Brain pericyte (primary cell): ENCODE data around the gene TC2N.
"Not testable (repeated sequence)": the region's sequence is repeated elsewhere in the genome, so short reads cannot be mapped to it uniquely, and the experiment has no call there.

Source experiments
- DNase-seq: peaks from one replicate; pipeline ENCODE4 v3.0.0-alpha.2; 2012; ENCODE audit warnings: low read depth, low spot score

TC2N gene

DNA sequence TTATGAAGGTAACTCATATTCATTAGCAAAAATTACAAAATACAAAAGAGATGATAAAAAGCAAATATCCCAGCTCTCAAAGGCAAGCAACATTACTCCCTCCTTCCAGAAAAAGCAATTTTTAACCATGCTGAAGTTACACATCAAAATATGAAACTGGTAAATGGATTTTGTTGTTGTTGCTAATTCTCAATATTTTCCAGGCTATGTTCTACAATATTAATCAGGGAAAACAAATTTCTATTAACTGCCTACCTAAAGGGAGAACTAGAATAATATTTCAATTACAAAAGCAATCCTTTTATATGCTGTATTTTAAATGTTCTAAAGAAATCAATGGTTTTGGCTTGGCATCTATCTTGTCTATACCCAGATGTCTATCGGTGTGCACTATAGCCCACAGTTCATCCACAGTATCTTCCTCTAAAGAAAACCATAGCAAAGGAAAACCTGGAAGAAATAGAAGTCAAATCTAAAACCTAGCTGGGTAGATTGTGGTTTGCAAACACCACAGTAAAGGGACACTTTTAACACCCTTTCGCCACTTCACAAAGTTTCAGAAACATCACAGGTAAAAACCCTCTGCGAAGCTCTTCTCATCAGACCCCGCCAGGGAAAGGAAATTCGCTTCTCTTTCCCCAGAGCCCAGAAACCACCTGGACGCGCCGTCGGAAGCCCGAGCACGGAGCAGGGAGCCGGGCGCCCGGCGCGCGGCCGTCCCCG, 32.0 kb downstream of the TC2N start:
- DNase-seq = no peak

DNA sequence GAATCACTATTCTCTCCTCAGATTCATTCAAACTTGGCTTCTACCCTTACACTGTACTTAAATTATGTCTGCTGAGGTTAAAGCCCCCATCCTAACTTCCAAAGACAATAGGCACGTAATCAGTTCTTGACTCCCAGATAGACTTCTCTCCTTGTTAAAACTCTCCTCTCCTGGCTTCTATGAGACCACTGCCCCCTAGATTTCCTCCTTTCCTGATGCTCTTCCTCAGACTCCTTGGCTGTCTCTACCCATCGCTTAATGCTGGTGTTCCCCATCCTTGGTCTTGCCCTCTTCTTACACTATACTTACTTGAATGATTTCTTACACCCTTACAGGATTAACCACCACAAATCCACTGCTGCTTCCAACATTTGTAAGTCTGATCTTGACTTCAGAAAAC, 32.8 kb downstream of the TC2N start:
- DNase-seq = no peak

DNA sequence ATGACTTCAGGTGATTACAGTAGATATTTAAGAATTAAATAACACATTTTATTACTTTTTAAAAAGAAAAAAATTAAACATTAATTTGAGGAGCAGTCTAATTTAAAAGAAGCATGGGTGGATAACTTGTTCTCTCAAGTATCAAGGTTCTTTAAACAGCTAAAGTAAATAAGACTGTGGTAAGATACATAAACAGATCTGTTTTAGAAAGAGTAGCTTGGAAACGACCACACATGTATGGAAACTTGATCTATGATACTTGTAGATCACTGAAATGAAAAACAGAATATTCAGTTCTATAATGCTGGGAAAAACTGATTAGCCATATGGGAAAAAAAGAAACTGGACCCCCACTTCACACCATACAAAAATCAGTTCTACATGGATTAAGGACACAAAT, 36.0 kb downstream of the TC2N start:
- no peak for DNase-seq

DNA sequence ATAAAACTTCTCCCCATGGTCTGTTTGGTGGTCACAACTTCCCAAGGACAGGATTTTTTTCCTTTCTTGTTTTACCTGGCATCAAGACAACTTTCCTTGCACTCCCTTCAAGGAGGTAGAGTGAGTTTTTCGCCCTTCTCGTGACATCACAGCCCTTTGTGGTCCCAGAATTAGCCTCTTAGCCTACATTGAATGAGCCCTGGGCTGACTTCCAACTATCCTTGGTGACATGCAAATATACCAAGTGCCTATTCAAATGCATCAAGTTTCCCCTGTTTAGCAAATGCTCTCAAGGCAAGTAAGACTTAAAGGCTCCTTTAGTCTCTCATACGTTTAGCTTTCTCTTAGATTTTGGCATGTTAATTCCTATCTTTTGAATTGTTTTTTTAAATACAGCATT, 36.6 kb downstream of the TC2N start:
- DNase-seq = no peak

DNA sequence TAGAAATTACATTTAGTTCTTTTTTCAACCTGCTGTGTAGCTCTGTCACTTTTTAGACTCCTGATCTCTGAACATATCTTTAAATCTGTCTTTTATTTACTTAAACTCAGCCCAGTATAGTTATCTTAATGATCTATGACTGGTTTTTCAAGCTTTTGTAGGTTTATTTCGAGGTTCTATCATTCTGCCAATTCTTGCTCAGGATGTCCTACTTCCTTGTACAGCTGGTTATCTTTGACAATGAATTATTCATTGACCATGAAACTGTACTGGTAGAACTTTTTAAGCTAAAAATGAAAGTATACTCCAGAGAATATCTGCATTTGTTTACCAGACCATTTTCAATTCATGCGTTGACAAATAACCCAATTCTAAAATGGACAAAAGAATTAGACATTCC, 37.8 kb downstream of the TC2N start:
- no peak for DNase-seq

DNA sequence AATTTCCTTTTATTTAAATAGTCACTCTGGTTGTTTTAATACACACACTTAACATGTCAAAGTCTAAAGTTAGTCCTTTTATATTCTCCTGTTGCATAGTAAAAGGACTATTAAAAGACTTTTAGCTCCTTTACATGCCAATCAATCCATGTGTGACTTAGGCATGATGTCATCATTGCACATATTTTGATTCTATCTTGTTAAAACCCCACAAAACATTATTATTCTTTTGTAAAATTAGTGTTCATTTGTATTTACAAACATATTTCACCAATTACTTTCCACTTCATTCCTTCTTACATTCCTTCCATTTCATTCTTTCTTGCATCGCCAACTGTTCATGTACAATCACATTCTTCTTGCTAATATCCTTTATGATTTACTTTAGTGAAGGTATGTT, 39.6 kb downstream of the TC2N start:
- no peak for DNase-seq

DNA sequence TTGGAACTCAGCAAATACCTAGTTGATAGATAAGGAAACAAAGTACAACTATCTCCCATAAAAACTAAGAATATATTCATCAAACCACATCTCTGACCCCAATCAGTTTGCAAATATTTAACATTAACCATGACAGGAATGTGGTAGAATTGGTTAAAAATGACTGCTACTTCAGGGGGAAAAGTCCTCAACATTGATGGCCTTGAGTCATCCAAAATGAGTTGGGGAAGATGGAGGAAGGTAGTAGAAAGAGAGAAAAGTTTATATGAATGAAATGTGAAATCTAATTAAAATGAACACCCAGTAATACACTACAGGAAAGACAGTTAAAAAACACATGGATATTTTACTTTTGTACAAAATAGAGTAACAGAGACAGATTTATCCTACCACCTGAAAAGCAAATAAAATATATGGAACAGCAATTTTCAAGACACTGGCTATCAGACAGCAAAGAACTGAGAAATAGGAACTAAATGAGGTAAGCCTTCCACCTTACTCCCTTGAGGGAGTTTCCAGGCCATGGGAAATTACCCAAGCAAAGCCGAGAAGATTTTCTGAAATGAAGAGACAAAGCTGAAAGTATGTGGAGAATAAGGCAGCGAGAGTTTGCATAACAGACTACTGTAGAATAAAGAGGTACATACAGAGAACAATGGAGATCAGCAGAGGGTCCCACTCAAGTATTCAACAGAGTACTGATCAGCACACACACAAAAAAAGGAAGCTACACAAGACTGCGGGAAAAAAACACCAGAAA, 49.6 kb downstream of the TC2N start:
- no peak for DNase-seq

DNA sequence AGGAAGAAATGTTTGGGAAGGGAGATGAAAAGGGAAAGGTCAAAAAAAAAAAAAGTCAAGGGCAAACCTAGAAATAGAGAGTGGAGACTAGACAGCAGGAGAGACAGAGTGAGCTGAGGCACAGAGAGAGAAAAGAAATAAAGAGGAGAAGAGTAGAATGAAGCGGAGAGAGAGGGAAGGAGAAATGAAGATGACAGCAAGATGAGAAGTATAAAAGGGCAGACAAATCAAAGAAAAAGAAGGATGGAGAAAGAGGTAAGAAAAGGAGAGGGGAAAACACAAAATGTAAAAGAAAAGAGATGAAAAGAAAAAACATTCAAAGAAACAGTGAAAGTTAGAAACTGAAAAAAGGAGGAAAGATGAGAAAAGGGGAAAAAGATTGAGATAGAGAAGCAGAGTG, 53.0 kb downstream of the TC2N start:
- DNase-seq = no peak

DNA sequence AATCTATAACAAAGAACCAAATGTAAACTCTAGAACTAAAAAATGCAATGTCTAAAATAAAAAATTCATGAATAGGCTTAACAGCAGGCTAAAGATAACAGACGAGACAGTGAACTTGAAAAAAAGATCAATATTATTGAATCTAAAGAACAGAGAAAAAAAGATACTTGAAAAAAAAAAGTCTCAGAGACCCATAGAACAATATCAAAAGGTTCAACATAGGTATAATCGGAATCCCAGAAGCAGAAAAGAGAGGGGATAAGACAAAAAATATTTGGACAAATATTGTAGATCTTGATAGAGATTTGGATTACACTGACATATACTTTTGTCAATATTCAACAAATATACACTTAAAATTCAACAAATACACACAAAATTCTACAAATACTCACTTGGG, 56.6 kb downstream of the TC2N start:
- DNase-seq = no peak

DNA sequence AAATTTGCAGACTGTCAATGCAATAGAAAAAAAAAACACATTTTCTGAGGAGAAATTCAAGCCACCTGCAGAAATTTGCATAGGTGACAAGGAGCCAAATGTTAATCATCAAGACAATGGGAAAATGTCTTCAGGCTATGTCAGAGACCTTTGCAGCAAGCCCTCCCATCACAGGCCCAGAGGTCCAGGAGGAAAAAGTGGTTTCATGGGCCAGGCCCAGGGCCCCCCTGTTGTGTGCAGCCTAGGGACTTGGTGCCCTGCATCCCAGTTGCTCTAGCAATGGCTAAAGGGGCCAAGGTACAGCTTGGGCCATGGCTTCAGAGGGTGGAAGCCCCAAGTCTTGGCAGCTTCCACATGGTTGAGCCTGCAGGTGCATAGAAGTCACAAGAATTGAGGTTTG, 60.6 kb downstream of the TC2N start:
- no peak for DNase-seq

DNA sequence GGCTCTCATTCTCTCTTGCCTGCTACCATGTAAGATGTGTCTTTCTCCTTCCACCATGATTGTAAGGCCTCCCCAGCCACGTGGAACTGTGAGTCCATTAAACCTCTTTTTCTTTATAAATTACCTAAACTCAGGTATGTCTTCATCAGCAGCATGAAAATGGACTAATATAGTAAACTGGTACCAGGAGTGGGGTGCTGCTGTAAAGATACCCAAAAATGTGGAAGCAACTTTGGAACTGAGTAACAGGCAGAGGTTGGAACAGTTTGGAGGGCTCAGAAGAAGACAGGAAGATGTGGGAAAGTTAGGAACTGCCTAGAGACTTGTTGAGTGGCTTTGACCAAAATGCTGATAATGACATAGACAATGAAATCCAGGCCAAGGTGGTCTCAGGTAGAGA, 61.2 kb downstream of the TC2N start:
- DNase-seq = not testable (repeated sequence)

DNA sequence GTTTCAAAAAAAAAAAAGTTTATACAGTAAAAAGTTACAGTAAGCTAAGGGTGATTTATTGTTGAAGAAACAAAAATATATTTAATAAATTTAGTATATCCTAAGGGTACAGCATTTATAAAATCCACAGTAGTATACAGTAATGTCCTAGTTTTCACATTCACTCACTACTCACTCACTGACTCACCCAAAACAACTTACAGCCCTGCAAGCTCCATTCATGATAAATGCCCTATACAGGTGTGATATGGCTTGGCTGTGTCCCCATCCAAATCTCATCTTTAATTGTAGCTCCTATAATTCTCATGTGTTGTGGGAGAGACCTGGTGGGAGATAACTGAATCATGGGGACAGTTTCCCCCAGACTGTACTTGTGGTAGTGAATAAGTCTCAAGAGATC, 61.7 kb downstream of the TC2N start:
- no peak for DNase-seq

DNA sequence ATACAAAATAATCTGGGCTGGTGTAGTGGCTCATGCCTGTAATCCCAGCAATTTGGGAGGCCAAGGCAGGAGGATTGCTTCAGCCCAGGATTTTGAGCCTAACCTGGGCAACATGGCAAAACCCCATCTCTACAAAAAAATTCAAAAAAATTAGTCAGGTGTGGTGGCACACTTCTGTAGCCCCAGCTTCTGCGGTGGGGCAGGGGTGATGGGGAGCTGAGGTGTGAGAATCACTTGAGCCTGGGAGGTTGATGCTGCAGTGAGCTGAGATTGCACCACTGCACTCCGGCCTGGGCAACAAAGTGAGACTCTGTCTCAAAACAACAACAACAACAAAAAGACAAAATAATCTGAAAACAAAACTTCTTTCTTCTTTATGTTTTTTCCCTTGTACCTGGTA, 66.0 kb downstream of the TC2N start:
- no peak for DNase-seq

DNA sequence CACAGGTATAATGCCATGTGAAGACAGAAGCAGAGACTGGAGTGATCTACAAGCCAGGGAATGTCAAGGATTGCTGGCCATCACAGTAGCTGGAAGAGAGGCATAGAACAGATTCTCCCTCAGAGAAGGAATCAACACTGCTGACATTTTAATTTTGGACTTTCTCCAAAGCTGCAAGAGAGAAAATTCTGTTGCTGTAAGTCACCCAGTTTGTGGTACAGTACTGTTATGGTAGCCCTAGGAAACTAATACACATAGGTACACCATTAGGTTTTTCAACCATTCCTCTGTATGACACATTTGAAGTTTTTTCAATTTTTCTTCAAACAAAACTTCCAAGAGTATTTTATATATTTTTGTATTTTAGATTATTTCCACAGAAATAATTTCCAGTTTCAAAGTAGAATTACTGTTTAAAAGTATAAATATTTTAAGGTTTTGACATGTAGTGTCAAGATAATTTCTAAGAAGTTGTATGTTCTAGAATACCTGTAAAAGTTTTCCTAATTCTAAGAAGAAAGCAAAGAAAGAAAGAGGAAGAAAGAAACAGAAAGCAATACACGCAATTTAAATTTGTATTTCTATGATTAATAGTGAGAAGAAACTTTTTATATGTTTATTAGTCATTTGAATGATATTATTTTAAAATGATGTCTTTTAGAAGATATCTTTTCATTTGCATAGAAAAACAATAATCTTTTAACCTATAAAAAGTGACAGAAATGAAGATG, 70.6 kb downstream of the TC2N start:
- no peak for DNase-seq

DNA sequence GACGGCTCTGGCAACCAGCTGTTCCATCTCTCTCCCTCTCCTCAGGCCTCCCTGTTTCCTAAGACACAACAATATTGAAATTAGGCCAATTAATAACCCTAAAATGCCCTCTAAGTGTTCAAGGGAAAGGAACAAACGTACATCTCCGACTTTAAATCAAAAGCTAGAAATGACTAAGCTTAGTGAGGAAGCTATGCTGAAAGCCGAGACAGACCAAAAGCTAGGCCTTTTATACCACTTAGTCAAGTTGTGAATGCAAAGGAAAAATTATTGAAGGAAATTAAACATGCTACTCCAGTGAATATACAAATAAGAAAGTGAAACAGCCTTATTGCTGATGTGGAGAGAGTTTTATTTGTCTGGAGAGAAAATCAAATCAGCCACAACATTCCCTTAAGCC, 73.6 kb downstream of the TC2N start:
- DNase-seq = no peak

DNA sequence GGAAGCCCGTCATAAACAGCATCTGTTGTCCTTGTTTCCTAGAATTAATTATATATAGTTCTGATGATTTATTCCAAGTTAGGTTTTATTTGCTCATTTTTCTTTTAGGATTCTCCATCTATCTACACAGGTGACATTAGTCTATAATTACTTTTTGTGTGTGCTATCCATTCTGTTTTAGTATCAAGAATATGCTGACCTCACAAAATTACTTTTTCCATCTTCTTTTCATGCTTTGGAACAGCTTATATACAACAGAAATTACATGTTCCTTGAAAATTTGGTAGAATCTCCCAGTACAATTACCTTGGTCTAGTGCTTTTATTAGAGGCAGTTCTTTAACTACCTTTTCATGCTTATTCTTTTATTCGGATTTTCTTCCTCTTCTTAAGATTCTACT, 81.1 kb downstream of the TC2N start:
- DNase-seq = no peak

DNA sequence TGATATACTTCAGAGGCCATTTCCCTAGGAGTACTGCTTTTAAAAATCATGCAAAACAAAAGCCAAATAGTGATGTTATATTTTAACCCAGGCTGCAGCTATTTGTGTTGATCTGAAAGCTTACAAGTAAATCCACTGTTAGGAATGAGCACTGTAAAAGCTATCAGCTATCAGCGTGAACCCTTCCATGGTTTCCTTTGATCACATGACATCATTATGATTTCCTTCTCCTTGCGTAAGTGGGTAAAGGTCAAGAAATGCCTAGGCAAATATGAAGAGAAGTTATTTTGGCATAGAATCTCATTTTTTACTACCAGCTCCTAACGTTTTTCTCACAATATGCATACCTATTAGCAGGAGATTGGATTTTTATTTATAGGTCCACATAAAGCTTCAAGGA, 86.9 kb downstream of the TC2N start:
- no peak for DNase-seq

DNA sequence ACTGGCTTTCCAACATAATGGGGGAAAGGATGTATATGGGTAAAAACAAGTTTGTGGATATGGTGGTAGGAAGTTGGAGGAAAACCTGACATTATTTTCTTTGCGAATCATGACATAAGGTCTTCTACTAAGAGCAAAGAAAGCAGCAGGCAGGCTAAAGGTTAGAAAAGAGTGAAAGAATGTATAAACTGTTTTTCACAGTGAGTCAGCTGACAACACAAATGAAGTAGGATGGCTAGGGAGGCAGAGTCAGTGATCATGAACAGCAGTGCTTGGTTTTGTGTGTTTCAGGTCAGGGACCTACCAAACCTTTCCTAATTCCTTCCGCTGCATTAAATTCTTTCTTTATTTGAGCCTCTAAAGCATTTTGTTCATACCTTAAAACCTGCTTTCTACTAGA, 89.1 kb downstream of the TC2N start:
- DNase-seq = no peak

DNA sequence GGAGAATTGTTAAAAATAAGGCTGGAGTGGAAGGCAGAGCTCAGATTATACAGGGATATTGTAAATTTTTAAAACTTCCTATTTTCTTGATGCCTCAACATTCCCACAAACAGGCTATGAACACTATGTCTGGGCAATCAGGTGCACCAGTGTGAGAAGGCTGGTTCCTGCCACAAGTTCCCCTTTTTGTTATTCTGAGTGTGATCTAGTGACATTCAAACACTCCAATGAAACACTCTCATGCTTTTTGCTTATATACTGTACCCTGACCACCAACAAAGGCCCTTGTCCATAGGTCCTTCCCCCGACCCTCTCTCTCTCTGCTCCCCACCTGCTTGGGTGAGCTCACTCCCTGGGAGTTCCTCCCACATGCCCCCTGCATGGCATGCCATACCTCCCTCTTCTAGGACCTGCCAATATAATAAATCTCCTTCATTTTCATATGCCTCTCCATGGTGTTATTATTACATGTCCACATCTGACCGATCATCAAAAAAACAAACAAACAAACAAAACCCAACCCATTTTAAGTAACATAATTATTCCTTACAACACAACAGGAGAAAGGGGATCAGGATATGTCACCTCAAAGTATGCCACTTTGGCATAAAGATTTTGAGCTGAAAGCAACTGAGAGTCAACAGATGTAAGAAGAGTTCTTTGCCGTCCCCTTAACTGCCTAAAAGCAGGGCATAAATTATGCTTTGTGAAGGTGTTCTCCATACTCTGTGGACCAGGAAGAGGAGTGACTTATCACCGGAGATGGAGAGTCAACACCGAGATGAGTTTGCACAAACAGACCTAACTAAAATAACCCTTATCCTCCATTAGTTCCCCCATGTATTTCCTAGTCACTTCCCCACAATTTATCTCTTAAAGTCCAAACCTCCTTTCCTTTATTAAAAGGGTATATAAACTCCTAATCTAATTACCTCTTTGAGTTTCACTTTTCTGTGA, 92.9 kb downstream of the TC2N start:
- DNase-seq = no peak

DNA sequence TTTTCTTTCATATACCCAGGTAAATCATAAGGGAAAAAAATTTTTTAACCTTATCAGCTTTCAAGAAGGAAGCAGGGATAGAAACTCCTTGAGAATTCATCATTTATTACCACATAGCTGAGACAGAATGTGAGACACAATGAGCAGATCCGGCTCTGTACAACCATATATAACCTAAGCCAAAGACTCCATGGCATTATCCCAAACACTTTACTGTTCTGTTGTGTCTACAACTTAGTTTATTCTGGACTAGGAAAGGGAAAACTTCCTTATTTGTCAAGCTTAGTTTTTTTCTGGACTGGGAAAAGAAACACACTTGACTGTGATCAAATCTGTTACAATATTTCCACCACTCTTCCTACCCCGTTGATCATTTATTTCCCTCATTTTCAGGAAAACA, 97.2 kb downstream of the TC2N start:
- no peak for DNase-seq

DNA sequence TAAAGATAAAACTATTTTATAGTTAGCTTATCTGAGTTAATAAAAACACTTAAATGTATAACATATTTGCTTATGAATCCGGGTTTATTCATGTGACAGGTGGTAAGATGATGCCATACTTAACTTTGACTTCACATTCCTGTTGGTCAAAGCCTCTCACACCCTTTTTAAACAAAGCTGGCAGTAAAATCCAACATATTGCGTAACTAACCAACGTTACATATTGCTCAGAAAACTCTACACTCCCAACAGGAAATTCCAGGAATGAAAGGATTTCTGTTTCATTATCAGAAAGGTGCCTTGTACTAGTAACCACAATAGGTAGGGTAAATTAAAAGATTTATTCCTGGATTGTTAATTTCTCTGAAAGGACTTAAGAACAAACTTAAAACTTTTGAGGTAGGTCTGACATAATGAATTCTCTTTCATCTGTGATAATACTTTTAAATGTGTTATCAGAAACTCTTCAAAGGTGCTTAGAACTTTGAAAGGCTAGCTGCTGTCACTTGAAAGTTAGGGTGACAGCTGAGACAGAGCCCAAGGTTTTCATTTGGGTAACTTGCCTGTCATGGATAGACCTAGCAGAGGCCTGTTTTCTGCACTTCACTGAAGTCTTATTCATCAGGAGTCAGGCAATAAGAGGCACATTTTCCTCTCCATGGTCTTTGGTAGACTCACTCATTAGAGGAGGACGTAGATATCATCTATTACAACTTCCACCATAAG, 111.6 kb downstream of the TC2N start:
- DNase-seq = no peak
